GM12865 (cell line): ENCODE data around the gene CPN2.

Source experiments
- DNase-seq: peaks from one replicate; pipeline ENCODE4 v3.0.0; 2010; ENCODE audit warnings: low read depth
- H3K4me3 ChIP-seq: 2 replicates; pipeline ENCODE4 v1.5.1; 2011; ENCODE audit warnings: mild to moderate bottlenecking, low read depth, low read length, control low read depth
- TF ChIP-seq, protein P1 (sequence below): IDR thresholded peaks from 2 replicates; pipeline ENCODE4 v1.5.1; 2011; ENCODE audit warnings: low read length, control low read depth, low read depth, inconsistent platforms; ENCODE audit not compliant: insufficient read depth; ENCODE audit errors: missing control alignments

CPN2 gene

GRCh38 chr3:194310060-194310835 is 40.9 kb downstream of the CPN2 start:
- DNase-seq: no peak
- H3K4me3 ChIP-seq: no peak overlapping the region

DNA sequence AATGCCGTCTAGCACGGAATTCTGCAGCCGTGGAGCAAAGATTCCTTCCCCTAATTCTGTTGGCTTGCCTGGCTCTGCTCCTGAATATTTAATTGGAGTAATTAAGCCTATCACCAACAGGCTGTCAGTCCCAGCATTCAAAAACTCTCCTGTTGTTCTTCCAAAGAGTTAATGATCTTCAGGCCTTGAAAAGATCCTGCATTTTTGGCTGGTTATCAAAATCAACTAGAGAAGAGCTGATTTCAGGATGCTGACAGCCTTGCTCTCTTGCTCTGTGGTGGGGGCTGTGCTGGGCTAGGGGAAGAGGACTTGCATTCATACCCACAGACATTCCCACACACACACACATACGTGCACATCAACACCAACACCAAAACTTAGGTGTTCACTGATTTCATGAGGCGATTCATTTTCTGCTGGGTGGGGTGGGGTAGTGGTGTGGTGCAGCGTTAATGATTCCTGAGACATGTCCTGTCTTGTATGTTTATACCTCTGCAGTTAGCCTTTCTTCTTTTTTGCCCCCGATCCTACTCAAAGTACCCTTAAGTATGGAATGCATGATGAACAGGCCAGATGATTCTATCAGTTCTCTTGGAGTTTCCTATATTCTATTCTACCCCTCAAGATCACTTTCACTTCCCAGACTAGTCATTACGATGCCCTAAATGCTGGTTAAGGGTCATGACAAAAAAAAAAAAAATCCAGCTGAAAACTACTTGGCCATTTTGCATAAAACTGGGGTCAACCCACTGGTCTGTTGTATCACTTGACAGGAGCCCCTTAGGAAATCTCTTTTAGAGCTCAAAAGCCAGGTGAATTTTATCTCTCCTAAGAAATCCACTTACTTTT is 42.3 kb downstream of the CPN2 start:
- TF ChIP-seq, protein P1, sequence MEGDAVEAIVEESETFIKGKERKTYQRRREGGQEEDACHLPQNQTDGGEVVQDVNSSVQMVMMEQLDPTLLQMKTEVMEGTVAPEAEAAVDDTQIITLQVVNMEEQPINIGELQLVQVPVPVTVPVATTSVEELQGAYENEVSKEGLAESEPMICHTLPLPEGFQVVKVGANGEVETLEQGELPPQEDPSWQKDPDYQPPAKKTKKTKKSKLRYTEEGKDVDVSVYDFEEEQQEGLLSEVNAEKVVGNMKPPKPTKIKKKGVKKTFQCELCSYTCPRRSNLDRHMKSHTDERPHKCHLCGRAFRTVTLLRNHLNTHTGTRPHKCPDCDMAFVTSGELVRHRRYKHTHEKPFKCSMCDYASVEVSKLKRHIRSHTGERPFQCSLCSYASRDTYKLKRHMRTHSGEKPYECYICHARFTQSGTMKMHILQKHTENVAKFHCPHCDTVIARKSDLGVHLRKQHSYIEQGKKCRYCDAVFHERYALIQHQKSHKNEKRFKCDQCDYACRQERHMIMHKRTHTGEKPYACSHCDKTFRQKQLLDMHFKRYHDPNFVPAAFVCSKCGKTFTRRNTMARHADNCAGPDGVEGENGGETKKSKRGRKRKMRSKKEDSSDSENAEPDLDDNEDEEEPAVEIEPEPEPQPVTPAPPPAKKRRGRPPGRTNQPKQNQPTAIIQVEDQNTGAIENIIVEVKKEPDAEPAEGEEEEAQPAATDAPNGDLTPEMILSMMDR: no peak
- peak; percentile 49 for DNase-seq
- no peak overlapping the region for H3K4me3 ChIP-seq

More at GRCh38 chr3:194310060-194310835, 40.9 kb downstream of the CPN2 start:
- TF ChIP-seq, protein P1: no peak

GRCh38 chr3:194307849-194308248 is 43.3 kb downstream of the CPN2 start:
- TF ChIP-seq, protein P1: no peak
- DNase-seq: no peak
- no peak overlapping the region for H3K4me3 ChIP-seq

GRCh38 chr3:194306771-194307640 is 44.1 kb downstream of the CPN2 start:
- H3K4me3 ChIP-seq: peak overlapping the region; percentile 32
- TF ChIP-seq, protein P1: no peak
- DNase-seq: peak; percentile 85

GRCh38 chr3:194306109-194306686 is 44.9 kb downstream of the CPN2 start:
- peak overlapping the region; percentile 32; the same call in 1 of the 2 replicates for H3K4me3 ChIP-seq
- DNase-seq: peak; percentile 86
- TF ChIP-seq, protein P1: no peak

DNA sequence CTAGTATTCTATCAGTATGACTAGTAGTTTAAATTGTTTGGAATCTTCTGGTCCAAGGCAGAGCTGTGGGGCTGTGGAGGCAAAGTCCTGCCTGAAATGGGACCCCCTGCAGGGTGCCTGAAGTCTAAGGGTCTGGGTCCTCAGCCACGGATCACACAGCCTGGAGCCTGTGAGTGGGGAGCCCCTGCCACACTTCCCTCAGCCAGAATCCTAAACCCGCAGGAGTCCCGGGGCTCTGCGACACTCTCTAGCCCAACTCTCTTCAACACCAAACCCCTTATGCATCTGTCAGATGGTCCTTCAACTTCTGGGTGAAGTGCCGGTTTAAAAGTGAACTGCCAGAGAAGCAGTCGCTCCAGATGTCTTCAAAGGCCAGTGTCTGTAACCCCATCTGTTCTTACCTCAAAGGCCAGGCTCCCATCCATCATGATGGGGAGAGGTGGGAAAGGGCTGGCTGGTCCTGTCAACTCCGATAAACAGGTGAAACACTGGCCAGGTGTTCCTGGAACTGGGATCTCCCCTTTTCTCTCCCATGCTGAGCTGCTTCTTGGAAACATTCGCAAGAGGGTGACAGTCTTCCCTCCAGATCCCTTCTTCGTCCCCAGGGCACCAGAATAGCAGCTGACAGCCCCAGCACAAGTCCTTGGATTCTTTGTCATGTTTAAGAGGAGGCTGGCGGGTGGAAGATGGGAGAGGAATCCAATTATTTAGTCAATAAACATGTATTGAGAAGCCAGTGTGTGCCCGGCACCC is 45.6 kb downstream of the CPN2 start:
- no peak for DNase-seq
- TF ChIP-seq, protein P1: no peak
- no peak overlapping the region for H3K4me3 ChIP-seq
